HG02623 (cell line): ENCODE data around the gene SYNGAP1.
"Not testable (repeated sequence)": the region's sequence is repeated elsewhere in the genome, so short reads cannot be mapped to it uniquely, and the experiment has no call there.

ENCODE experiments used
- ATAC-seq: cut with Tn5 transposase; IDR thresholded peaks from one replicate; pipeline ENCODE4 v1.9.1; 2021; ENCODE audit warnings: moderate library complexity; ENCODE audit not compliant: unreplicated experiment

Gene SYNGAP1

GRCh38 chr6:33459226-33459625 is 39.4 kb downstream of the SYNGAP1 start:
- ATAC-seq = no peak

GRCh38 chr6:33466075-33466735 is 46.3 kb downstream of the SYNGAP1 start:
- no peak for ATAC-seq

GRCh38 chr6:33467091-33467490 is 47.2 kb downstream of the SYNGAP1 start:
- no peak for ATAC-seq

DNA sequence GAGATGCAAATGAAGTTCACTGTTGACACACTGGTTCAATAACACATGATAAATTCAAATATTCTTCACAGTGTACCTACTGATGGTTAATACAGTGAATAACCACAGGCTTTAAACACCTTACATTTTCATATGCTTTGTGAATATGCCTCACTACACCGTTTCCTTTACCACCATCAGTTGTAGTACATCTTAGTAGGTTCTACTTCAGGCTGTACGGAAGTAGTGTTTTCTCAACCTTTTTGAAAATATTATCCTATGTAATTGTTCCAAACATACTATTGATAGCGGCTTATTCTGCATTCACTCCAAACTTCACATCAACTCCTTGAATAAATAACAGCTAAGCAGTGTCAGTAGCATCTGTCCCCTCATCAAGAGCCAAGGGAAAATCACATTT is 49.8 kb downstream of the SYNGAP1 start:
- no peak for ATAC-seq

- no peak for ATAC-seq
These were observed 58.0 kb downstream of the SYNGAP1 start for GRCh38 chr6:33477864-33478263.

DNA sequence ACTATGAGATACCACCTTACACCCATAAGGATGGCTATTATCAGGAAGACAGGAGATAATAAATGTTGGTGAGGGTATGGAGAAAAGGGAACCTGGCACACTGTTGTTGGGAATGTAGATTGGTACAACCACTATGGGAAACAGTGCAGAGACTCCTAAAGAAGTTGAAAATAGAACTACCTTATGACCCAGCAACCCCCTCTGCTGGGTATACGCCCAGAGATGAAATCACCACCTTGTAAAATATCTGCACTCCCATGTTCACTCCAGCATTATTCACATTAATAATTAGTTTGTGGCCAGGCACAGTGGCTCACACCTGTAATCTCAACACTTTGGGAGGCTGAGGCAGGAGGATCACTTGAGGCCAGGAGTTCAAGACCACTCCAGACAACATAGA is 61.3 kb downstream of the SYNGAP1 start:
- no peak for ATAC-seq

DNA sequence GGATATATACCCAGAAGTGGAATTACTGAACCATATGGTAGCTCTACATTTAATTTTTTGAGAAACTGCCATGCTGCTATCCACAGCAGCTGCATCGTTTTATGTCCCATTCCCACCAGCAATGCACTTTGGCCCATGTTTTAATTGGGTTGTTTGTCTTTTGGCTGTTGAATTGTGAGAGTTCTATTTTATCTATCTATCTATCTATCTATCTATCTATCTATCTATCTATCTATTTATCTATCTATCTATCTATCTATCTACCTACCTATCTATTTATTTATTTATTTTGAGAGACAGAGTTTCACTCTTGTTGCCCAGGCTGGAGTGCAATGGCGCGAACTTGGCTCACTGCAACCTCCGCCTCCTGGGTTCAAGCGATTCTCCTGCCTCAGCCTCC is 62.8 kb downstream of the SYNGAP1 start:
- ATAC-seq = not testable (repeated sequence)

GRCh38 chr6:33483678-33484077 is 63.8 kb downstream of the SYNGAP1 start:
- ATAC-seq = no peak

- not testable (repeated sequence) for ATAC-seq
These were observed 64.9 kb downstream of the SYNGAP1 start for GRCh38 chr6:33484673-33485262.

- ATAC-seq = not testable (repeated sequence)
These were observed 65.8 kb downstream of the SYNGAP1 start for GRCh38 chr6:33485680-33486079.

- ATAC-seq = no peak
These were observed 68.5 kb downstream of the SYNGAP1 start for GRCh38 chr6:33488339-33488738.

- no peak for ATAC-seq
These were observed 70.3 kb downstream of the SYNGAP1 start for GRCh38 chr6:33490198-33490597.

DNA sequence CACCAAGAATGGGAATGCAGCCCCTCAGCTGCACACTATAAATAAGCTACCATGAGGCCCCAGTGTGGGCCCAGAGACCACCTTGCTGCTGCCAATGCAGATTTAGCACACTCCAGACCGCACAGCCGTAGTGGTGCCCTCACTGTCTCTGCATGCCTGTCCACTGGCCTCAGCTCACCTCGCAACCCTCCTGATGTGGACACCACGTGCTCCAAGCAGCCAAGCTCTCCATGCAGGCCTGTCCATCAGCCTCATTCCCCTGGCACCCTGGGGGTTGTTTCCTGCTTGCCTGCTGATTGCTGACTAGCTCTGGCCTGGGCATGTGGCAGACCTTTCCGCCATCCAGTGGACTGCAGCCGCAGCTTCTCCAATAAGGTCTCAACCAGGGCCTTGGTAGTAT is 70.8 kb downstream of the SYNGAP1 start:
- ATAC-seq = no peak

DNA sequence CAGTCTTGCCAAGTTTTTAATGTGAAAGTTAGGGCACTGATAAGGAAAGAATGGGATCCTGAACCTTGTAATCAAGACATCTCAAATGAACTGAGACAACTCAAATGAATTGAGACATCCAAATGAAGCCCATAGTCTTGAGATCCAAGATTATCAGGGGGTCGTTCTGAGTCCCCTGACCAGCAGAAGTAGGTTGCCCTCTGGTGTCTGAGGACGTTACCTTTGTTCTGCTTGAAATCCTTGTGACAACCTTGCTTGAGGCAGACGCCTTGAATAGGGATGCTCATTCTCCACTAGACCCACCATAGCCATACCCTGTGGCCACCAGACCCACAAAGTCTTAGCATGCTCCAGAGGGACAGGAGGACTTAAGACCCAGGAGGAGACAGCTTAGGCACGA is 72.2 kb downstream of the SYNGAP1 start:
- no peak for ATAC-seq

DNA sequence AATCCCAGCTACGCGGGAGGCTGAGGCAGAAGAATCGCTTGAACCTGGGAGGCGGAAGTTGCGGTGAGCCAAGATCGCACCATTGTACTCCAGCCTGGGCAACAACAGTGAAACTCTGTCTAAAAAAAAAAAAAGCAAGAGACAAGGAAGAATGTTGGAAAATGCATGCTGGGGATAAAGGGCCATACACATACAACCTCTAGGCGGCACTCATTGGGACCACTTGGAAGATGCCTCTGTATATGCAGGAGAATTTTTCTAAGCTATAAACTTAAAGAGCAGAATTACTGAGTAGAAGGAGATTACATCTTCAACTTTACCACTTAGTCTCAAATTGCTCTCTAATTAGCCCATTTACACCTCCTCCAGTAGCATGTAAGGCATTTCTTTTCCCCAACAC is 77.3 kb downstream of the SYNGAP1 start:
- no peak for ATAC-seq

- ATAC-seq = no peak
These were observed 82.6 kb downstream of the SYNGAP1 start for GRCh38 chr6:33502486-33502885.

DNA sequence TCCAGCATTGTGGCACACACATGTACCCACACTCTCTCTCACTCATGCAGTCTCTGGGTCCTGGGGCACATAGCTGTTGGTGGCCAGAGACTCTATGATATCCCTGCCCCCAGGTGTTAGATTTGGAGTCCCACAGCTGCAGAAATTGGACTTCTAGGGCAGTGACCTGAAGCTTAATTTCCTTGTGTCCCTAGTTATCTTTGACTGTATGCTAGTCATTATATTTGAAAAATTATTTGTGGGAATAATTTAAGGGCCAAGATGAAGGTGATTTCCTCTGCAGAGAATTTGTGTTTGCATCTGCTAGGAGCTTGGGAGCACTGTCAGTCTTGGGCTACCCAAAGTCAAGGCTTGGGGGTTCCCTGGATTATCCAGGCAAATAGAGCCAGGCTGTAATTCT is 84.6 kb downstream of the SYNGAP1 start:
- no peak for ATAC-seq
